CD4-positive, alpha-beta T cell treated with Interleukin-6 for 4 hours (primary cell): ENCODE measurements around the gene CD151.
A peak's percentile ranks its signal among the peaks of the same experiment; 100 is the strongest.

Experiments
- DNase-seq: peaks from one replicate; pipeline ENCODE4 v3.0.0-alpha.2; 2020; ENCODE audit warnings: mixed read lengths

CD151 gene

DNA sequence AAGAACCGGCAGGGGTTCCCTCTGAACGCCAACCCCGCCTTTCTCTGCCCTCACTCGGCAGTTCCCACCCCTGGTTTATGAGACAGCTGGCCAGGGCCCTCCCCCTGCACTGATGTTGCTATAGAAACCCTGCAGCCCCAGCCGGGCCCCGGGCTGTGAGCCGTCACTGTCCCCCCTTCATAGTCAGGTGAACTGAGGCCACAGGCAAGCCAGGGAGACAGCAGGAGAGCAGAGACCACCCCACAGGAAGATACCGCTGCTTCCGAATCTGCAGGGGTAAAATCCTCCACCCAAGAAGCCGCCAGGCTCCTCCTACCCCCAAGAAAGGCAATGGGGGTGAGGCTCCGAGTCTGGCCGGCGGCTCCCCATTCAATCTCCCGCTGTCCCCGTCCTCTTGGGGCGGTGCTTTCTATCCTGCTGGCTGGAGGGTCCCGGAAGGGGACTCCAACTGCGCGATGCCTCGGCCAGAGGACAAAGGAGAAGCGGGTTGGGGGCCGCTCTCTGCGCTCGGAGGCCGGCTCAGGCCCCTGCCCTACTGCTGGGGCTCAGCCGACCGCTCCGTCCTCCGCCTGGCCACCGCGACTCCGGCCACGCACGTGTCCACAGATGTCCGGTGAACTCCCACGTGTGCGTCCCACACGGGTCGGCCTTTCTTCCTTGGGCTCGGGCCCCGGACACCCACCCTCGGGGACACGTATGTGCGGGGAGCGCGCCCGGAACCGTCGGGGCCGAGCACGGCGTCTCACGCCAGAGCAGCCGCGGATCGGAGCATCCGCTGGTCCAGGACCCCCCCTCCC lies 35.3 kb upstream of the CD151 start:
- peak; percentile 75 for DNase-seq

DNA sequence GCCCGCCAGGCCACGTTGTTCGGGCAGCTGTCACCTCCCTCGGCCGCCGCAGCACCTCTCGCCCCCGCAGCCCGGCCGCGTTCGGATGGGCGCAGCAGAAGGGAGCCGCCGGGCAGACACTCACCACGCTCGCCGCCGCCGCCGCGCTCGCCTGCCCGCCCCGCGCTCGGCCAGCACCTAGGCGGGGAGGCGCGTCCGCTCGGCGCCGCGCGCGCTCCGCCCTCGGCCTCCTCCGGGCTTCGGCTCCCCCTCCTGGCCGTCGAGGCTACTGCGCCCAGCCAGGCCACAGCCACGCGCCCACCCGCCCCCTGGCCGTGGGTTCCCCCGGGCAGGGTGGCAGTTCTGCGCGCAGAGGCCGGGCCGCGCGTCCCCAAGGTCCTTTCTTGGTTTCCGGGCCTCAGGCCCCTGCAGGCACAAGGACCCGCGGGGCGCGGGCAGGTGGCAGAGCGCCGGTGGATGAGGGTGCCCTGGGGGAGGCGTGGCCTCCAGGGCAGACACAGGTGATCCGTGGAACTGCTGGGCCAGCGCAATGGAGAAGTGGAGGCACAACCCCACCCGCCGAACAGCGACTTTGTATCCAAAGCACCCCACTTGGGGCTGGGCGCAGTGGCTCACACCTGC lies 34.5 kb upstream of the CD151 start, which contains the start of gene SLC25A22:
Gene SLC25A22 (minus strand): TSS at position 189 of the 621 bp plus-strand sequence. CDS start 3,275 bp downstream, outside the sequence.
- peak; percentile 86 for DNase-seq

DNA sequence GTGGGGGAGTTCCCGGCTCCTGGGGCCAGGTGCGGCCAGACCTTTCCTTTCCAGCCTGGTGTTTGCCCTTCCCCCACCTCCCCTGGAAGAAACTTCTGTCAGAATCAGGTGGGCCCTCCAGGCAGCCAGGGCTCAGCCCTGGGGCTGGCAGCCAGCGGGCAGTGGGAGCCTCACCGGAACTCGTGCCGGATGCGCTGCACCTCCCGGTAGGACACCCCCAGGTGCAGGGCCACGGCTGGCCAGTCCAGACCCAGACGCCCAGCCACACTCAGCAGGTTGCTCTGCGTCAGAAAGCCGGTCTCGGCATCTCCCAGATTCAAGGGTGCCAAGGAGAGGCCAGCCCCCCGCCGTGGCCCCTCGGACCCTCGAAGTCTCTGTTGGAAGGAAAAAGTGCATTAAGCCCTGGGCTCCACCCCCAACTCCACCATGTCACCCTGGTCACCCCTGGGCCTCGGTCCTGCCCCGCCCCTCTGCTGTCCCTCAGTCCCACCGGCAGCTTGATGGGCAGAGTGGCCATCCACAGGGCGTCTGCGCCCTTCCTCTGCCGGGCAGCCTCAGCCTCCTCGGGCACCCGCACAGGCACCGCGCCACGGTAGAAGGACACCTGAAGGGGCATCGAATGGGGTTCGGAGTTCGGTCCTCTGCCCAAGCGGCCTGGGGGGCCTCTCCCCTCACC lies 33.0 kb upstream of the CD151 start:
- DNase-seq = no peak

DNA sequence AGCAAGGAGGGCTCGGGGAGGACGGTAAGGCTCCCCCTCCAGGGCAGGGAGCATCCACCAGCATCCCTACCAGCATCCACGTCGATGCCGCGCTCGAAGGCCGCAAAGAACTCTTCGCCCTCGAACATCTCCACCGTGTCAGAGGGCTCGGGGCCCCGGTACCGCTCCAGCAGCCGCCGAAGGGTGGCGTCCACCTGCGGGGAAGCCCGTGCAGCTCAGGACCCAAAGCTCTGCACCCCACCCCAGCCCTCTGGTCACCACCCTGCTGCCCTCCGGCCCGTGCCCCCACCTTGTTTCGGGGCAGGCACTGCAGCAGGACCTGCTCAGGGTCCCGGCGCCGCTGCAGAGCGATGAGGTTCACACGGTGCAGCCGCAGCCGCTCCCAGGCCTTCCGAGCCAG lies 32.3 kb upstream of the CD151 start:
- DNase-seq = no peak

DNA sequence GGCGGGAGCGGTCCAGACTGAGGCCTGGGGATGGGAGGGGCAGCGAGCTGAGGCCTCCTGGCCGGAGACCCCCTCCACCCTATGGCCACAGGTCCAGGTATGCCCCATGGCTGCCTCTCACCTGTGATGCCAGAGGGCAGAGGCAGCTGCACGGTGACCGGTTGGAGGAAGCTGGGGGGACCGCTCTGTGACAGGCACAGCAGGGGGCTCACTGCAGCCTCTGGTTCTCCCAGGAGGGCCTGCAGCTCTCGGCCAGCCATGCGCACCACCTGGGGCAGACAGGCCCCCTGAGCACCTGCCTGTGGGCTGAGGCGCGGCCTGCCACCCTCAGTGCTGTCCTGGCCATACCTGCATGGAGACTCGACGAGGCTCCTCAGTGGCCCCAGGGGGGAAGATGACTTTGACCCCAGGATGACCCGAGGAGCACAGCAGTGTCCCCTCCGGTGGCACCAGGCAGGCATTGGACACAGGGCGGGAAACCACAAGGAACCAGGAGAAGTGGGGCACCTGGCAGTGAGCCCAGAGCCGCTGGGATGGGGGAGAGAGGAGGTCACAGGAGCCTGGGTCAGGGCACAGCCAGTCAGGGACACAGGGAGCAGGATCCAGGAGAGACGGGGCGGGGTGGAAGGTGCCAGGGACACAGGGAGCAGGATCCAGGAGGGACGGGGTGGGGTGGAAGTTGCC lies 31.5 kb upstream of the CD151 start:
- no peak for DNase-seq

DNA sequence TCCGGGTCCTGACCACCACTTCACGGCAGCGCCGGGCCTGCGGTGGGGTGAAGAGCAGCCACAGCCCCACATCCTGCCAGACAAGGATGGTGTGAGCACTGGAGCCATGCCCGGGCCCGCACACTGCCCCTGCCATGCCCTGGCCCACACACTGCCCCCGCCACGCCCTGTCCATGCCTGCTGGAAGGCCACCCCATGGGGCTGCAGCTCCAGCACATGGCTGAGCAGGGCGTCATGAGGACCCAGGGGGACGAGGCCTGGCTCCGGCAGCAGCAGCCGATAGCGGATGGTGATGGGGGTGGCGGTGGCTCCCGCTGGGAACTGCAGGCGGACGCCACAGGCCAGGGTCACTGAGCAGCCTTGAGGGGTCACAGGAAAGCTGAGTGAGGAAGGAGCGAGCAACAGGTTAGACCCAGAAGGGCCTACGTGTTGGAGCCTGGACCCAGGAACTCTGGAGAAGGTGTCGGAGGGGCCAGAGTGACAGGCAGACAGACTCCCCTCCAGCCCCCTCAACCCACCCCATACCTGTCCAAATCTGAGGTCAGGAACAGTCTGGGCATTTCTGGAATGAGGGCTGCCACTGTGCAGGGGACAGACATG lies 30.6 kb upstream of the CD151 start:
- no peak for DNase-seq

DNA sequence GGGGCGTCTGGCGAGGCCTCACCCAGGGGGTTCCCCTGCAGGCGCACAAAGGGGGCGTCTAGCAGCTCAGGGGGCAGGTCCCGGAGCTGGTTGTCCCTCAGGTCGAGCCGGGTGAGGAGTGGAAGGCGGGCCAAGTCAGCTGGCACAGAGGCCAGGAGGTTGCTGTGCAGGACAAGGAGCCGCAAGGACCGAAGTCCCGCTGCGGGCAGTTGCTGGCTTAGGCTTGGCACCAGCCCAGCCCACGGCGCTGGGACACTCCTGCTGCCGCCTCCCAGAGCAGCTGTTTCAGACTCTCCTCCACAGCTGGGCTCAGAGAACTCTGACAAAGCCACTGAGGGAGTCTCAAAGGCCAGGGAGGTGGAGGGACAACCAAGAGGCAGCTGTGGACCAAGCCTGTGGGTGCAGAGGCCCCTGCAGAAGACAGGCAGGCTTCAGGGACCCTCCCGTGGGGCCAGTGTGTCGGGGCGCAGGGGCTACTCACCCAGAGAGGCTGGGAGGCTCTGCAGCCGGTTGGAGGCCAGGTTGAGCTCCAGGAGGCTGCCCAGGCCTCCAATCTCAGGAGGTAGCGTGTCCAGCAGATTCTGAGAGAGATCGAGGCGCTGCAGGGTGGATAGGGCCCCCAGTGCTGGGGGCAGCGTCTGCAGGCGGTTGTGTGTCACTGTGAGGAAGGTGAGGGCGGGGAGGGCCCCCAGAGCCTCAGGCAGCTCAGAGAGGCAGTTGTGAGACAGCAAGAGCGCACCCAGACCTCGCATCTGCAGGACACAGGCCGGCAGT lies 29.9 kb upstream of the CD151 start:
- DNase-seq = no peak

DNA sequence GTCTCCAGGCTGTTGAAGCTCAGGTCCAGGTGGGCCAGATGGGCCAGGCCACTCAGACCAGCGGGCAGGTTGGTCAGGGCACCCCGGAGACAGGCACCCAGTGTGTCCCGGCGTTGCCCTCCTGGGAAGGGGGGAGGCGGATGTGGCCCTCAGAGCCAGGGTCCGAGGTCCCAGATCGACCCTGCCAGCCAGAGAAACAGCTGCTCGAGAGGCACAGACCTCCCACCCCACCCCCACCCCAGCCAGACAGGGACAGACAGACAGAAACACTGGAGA lies 29.3 kb upstream of the CD151 start:
- DNase-seq = no peak

DNA sequence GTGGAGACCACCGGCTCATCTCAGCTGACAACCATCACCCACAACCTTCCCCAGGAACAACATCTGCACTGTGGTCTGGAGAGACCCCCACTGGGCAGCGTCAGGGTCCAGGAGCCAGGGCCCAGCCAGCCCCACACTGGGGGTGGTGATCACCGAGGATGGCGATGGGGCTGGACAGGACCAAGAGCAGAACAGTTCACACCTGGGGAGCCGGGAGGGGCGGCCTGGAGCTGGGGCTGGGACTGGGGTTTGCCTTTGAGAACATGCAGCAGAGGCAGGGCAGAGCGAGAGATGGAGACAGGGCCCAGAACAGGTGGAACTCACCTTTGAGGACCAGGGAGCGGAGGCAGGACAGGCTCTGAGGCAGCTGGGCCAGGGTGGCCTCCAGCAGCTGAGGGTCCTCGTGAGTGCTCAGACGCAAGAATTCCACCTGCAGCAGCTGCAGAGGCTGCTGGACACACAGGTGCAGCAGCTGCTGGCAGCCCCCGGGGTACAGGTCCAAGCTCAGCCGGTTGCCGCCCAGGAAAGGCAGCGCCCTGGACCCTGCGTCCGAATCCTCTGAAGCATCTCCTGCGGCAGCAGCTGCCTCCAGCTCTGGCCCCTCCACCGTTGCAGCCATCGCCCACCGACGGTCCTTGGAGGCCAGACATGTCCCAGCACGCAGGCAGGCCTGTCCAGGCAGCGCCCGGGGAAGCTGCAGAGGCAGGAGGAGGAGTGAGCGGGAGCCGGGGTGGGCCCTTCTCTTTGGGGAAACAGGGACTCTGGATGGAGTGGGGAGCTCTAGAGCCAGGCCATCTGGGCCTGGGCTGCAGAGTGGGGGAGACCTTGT lies 28.8 kb upstream of the CD151 start:
- DNase-seq = no peak

DNA sequence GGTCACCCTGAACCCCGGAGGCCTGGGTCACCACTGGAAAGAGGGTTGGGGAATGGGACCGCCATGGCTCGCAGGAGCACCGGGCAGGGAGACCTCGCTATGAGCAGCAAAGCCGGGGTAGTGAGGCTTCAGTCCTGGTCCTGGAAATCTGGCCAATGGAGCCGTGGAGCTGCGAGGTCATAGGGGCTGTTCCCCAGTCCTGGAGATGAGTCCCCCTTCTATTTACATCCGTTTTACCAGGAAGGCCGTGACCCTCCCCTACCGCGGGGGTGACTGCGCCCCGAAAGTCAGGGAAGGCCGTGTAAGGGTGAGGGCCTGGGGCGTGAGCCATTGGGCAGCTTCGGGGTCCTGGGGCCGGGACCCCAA lies 28.2 kb upstream of the CD151 start:
- no peak for DNase-seq

DNA sequence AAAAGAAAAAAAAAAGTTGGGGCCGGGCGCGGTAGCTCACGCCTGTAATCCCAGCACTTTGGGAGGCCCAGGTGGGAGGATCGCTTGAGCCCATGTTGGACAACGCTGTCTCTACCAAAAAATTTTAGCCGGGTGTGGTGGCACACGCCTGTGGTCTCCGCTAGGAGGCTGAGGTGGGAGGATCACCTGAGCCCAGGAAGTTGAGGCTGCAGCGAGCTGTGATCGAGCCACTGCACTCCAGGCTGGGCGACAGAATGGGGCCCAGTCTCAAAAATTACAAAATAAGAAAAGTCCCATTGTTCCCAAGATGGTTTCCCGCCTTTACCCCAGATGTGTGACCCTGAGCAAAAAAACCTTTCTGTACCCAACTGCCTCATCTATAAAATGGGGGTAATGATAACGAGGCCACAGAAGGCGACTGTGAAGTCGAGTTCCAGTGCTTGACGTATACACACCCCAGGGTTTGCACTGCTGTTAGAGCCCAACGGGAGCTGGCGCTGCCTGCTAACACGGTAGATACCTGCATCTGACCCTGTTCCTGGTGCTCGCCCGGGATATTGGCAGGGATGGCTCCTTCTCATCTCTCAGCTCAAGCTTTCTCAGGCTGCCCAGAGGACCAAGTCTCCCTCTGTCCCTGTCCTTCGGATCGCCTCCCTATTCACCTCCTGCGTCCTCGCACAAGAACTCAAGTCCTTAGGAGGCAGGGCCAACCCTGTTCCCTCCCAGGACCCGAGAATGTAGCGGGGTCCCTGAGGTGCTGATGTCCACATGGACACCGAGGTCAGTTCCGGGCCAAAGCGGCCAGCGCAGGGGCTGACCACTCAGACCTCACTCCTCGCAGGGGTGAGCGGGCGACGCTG lies 24.1 kb upstream of the CD151 start:
- peak; percentile 30 for DNase-seq

DNA sequence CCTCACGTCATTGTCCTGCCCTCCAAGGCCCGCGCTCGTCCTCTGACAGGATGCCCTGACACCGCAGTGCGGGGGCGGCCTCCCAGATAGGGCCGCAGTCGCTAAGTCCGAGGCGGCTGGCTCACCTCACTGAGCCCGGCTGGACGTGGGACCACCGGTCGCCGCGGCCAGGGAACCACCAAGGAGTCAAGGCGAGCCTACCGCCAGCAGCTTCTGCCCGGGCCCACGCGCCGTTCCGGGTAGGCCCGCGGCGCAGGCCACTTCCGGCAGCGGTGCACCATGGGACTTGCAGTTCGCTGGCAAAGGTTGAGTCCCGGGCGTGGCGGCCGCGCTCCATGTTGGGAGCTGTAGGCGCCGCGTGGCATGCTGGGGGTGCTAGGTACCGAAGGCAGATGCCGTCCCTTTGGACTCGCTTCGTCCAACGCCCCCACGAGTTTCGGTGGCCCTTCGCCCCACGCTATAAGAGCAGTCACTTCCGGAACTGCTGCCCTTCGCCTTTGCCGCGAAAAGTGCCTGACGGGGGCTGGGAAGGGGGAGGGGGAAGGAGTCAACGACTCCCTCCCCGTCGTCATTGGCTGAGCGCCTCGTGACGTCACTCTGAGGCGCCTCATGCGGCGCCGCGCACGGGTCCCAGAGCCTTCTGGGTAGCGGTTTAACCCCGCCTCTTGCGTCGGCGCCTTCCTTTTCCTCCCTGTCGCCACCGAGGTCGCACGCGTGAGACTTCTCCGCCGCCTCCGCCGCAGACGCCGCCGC lies 23.3 kb upstream of the CD151 start, which contains the start of gene RPLP2:
Gene RPLP2 (plus strand): TSS at position 681 of the 753 bp plus-strand sequence. CDS start 268 bp downstream, outside the sequence.
- DNase-seq = peak; percentile 97

DNA sequence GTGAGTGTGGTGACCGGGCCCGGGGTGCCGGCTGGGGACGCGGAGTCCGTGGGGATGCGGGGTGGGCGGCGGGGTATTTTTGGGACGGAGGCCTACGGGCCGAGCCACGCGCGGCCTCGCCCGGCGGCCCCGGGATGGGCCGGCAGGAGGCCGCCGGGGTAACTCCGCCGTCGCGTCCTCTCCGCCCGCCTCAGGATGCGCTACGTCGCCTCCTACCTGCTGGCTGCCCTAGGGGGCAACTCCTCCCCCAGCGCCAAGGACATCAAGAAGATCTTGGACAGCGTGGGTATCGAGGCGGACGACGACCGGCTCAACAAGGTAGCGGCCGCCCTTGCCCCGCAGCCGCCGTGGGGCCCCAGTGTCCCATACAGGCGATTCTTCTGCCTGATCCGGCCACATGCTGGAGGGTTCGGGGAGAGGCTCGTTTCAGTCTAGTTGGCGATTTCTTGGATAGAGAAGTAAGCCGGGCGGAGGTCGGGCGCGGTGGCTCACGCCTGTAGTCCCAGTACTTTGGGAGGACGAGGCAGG lies 22.6 kb upstream of the CD151 start:
- no peak for DNase-seq

DNA sequence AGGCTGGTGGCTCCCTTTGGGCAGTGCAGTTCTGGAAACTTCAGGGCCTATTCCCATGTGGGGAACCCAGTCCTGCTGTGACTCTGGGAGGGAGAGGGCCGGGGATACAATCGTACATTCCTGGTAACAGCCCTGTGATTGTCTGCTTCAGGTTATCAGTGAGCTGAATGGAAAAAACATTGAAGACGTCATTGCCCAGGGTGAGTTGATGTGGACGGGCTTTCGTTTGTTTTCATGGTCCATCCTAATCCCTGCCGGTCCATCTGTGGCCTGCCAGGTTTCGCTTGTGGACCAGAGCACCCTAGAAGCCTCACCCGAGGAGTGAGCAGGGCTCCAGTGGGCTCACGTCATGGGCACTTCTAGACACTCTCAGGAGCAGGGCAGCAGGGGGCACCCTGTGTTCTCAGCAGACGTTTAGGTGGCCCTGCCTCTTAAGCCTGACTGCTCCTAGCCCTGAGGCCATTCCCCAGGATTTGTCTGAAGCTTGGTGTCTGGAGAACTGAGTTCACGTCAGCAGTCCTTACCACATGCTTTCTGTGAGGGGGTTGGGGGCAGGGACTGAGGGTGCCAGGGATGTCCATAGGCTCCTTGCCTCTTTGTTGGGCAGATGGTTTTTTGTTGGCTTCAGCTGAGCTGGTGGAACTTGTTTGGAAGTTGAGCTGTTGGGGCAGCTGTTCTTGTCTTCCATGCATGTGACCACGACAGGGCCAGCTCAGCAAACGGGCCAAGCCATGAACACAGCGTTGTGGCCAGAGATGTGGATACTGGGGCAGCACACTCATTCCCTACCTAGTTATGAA lies 21.1 kb upstream of the CD151 start:
- no peak for DNase-seq

DNA sequence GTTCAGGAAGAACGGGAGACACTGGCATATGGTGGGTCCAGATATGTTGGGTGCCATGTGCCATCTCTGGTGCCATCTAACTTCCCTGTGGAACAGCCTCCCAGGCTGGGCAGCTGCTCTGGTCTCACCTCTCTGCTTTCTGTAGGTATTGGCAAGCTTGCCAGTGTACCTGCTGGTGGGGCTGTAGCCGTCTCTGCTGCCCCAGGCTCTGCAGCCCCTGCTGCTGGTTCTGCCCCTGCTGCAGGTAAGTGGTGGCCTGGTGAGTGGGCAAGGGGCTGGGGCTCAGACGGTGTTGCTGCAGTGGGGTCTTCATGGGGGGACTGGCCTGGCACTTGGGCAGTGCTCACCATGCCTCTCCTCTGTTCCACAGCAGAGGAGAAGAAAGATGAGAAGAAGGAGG lies 20.4 kb upstream of the CD151 start:
- no peak for DNase-seq

DNA sequence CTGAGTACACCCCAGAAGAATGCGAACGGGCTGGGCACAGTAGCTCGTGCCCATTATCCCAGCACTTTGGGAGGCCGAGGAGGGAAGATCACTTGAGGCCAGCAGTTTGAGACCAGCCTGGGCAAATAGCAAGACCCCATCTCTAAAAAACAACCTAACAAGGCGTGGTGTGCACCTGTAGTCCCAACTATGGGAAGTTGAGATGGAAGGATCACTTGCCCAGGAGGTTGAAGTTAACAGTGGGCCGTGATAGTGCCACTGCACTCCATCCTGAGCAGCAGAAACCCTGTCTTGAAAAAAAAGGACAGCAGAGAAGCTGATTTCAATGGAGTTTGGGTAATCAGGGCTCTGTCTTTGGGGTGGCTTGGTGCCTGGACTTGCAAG lies 19.7 kb upstream of the CD151 start:
- DNase-seq = no peak

DNA sequence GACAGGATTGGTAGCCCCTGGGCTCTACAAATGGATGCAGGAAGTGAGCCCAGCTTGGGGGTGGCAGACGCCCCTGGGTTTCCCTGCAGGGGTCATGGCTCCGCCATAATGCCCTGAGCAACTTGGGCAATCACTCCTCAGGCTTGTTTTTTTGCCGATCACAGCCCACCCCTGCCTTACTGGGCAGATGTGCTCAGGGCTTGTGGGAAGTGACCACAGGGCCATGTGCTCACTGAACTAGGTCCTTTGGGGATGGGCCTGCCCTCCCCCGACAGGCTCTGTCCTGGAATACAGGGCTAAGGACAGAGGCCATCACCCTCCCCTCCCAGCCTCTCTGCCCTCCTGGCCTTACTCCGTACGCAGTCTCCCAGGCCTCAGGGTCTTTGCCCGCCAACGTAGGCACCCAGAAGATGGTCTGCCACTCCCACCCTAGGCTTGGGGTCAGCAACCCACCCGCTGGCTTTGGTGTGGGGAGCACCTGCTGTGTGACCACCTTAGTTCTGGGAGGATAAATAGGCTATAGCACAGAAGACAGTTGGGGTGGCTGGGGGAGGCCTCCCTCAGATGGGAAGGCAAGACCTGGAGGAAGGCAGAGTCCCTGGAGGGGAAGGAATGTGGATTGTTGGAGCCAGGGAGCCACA lies 19.2 kb upstream of the CD151 start:
- no peak for DNase-seq
